UCSD-AML1 (cell line): ENCODE data around the gene CDH13.

Experiments
- DNase-seq: peaks from one replicate; lab custom pipeline; 2025; ENCODE audit not compliant: unreplicated experiment; lab: John Stamatoyannopoulos, UW

CDH13 gene

DNA sequence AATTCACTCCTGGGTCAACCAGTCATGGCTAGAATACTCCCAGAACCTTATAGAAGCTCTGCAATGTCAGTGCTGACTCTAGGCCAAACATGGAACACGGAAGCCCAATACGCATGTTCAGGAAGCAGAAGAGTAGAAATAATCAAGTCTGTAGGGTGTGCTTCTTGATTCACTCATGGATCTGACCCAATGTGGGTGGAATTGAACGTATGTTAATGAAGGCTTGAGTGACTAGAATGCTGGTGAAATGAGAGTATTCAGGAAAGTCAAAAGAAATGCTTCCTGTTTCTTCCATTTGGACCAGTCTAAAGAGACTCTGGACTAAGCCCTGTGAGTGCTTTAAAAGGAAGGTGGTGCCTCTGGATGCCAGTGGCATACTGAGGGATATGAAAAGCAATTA, 395.0 kb downstream of the CDH13 start:
- no peak for DNase-seq

DNA sequence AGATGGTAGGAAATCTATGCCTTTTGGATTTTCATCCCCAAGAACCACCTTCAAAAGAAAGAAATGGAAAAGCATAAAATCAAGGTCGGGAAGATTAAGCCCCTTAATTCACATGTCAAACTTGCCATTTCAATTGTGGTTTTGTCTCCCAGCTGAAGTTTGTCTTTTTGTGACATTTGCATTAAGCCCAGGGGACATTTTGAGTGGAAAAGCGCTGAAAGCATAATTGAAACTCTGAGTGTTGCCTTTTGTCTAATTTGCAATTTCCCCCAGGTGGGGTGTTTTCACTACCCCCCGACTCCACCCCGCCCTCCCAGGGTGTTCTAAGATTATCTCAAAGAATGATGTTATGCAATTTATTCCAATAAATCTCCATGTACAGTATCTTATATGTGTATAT, 396.2 kb downstream of the CDH13 start:
- no peak for DNase-seq

DNA sequence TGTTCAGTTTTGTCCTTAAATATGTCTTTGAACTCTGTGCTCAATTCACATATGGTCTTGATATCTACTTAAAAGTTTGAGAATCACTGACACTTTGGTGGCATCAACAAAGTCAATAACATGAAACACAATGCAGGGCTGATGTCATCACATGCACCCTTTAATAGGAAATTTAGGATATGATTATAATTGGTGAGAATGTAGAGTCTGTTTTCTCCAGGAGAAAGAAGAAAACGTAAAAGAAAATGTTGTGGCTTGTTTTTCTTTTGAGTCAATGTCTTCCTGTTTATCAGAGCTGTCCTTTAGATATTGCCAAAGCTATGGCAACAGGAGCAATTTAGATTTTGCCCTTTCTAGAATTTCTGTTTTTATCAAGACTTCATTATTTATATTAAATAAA, 396.9 kb downstream of the CDH13 start:
- no peak for DNase-seq

DNA sequence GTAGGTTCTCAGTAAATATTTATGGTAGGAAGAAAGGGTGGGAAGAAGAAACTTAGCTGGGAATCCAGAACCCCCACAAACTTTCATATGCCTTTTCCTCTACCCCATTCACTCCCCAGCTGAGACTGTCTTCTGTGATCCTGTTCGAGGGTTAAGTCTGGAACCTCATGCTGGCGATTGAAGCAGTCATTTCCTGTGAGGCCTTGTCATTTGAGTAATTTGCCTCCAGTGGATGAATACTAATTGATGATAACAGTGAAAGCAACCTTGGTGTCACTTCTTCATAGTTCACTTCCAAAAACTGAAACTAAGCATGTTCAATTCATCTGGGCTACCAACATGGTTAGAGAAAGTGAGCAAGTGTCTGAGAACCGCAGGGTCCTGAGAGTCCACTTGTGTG, 401.2 kb downstream of the CDH13 start:
- DNase-seq: no peak

DNA sequence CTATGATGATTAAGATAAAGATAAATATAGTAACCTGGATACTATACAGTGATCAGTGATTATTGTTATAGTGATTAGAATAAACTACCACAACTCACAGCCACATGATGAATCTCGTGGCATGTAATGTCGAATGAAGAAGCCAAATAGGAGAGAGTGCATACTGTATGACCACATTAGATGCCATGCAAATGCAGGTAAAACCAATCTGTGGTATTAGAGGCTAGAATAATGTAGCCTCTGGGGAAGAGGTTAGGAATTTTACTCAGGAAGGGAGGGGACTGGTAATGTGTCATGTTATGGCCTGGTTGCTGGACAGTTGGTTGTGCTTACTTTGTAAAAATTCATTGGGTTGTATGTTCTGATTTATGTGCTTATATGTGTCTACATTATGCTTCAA, 402.7 kb downstream of the CDH13 start:
- no peak for DNase-seq

DNA sequence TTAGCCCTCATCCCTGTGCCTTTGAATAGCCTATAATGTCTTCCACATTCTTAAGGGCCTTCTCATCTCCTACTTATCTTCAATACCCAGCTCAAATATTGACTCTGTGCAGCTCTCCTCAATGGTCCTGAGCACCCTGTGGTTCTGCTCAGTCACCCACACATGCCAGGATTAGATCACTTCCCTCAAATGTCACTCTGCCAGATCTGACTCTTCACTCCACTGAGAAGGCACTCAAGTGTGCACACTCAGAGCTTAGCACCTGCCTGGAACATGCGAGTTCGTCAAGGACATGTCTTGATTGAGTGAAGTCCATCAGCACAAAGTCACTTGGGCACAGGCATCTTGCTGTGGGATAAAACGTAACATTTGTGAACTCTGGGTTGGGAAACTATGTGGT, 404.8 kb downstream of the CDH13 start:
- no peak for DNase-seq

DNA sequence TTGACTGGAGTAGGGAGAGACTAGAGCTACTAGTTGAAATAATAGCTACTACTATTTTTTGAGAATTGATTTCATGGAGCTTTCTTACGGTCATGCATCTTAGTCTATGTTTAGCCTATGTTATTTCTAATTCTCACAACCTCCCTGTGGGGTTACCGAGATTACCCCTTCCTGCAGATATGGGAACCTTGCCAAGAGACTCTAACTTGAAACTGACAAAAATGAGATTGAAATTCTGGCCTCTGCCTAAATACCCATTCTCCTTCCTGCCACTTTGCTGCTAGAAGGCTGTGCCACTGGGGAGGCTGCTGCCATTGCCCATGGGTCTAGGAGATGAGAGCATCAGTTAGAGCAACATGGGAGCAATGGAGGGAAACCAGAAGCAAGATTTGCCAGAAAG, 410.3 kb downstream of the CDH13 start:
- no peak for DNase-seq

DNA sequence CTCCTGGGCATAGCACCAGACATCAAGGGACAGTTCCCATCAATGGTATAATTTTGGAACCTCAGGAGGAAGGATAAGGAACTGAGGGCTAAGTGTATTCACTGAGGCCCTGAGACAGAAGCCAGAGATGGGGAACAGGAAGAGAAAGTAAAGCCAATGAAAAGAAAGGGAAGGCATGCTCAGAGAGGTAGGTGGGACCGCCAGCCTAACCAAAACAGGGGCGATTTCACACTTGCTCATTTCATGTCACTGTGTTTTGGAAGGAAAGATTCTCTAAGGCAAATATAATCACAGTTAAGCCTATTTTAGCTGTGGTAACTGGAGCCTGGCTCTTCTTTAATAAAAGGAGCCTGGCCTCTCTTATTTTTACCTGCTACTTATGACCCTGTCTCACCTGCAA, 411.1 kb downstream of the CDH13 start:
- no peak for DNase-seq

DNA sequence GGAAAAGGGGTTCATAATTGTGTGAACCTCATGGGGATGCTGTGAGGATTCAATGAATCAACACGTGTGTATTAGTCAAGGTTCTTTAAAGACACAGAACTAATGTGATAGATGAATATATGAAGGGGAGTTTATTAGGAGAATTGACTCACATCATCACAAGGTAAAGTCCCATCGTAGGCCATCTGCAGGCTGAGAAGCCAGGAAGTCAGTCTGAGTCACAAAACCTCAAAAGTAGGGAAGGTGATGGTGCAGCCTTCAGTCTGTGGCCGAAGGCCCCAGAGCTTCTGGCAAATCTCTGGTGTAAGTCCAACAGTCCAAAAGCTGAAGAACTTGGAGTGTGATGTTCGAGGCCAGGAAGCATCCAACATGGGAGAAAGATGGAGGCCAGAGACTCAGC, 413.4 kb downstream of the CDH13 start:
- no peak for DNase-seq

DNA sequence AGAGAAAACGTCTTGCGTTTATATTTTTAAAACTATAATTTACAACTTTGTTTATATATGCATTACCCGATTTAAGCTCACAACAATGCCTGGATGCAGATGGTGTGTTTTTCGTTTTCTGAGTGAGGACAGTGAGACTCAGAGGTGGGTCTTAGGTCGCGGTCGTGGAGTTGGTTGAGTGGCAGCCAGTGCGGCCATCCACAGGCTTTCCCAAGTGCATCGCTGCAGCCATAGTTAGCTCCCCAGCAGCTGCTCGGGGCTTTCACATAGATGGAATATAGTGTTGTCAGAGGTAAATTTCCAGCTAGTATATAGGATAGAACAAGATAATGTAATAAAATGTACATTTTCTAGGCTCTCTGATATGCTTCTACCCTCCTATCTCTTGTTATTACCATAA, 417.8 kb downstream of the CDH13 start:
- DNase-seq: no peak

DNA sequence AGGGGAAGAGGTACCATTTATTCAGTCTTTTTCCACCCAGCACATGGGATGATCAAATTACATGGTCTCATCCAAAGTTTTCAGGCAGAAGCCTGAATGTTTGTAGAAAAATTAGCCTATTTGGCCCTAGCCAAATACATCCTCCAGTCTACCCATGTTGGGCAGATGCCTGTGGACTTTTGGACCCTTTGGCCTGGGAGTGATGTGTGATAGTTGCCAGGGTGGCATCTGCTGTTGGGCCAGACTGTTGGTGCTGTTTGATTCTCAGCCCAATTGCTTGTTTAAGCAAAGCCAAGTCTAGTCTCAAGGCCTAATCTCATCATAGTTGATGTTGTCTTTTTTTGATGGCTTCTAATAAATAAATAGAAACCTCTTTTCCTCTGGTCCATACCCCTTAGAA, 419.0 kb downstream of the CDH13 start:
- no peak for DNase-seq

DNA sequence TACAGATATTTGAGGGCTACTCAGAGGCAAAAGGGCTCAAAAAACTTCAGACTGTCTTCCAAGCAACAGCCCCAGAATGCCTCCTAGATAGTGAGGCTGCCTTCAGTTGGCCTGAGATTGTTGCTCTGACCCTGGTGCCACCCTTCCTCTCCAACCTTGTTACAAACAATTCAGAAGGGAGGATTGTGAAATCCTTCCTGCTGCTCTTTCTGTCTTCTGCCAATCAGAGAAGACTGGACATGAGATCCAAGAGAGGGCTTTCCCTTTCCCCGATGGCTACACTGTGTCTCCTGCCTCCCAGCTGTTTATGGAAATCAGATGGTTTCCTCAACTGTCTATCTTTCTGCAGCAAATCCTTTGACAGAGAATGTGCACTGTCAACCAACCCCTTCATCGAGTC, 419.9 kb downstream of the CDH13 start:
- no peak for DNase-seq

DNA sequence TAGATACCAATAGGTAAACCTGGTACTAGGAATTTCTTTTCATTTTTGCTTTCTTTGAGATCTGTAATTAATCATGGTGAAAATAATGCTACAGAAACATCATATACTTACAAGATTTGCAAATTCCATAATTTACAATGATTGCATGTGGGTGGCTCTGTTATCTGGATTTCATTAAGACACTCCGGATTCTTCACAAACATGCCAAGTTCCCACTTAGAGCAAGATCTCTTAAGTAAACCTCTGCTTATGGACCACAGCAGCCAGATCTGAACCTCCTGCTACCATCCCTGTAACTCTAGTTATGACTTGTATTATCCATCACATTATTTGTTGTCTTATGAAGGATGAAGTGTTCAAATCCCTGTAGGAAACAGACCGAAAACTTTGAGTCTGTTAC, 424.7 kb downstream of the CDH13 start:
- no peak for DNase-seq

DNA sequence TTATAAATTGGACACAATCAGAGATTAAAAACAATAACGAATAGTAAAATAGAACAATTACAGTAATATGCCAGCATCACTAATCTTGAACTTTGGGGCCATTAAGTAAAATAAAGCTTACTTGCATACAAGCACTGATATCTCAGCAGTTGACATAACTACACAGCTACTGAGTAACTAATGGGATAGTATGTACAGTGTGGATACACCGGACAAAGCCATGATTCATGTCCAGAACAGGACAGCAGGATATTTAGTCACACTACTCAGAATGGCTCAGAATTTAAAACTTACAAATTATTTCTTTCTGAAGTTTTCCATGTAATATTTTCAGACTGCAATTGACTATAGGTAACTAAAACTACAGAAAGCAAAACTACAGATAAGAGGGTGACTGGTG, 427.5 kb downstream of the CDH13 start:
- DNase-seq: no peak

DNA sequence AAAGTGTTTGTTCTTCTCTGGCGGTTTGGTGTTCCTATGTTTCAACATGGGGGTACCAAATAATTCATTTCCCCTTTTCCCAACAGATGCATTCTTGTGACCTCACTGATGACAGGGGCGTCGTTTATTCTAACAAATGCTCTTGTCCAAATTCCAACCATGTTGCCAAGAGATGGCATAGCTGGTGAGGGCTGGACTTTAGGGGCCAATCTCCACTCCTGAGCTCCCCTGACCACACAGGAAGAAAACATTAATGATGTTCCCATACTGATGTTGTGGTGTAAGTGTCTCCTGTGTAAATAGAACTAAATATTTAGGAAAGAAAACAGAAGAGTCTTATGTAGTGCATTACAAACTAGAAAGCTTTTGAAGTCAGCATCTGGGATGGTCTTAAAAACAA, 431.6 kb downstream of the CDH13 start:
- DNase-seq: no peak

DNA sequence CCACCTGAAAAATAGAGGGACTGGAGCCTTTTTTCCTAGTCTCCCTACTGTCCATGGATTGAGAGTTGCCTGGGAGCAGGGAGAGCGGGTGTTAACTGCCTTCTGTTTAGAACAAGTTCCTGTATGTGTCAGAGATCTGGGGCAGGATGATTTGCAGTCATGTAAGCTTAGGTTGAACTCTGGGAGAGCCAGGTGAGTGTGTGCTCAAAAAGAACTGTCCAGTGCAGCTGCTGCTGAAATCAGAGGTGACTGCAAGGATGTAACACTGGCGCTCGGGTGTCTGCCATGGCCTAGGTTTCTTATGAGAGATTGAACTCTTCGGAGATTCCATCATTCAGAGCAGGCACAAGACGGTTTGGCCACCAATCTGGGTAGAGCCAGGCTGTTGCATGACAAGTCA, 432.5 kb downstream of the CDH13 start:
- DNase-seq: no peak

DNA sequence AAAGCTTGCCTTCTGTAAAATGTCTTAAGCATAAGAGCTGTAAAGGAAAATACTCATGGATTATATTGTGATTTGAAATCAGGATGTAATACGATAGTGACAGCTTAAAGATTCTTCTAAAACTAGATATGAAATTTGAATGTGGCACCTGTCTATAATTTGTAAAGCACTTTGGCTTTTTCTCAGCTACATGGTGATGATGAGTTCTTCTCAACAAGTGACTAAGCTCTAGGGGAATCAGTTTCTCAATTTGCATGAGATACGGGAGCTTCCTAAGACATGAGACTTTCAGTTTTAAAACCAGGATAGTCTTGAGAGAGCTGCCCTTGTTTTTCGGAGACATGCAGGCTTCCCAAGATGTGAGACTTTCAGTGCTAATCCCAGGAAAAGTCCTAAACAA, 439.2 kb downstream of the CDH13 start:
- DNase-seq: no peak

DNA sequence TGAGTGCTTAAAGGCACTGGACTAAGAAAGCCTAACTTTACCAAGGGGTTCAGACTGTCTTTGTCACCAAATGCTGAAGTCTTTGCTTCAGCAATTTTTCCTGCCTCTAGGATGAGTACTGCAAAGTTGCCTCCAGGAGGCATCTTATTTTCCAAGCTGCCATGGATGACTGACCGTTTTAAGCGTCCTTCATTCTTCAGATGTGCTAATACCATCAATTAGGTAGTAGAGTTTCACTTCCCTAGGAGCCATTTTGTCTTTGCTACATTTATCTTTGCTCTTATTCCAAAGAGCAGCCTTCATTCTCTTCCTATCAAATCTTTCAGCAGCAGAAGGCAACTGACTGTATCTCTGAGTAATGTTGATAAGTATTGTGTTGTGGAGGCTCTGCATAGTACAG, 440.1 kb downstream of the CDH13 start:
- no peak for DNase-seq

DNA sequence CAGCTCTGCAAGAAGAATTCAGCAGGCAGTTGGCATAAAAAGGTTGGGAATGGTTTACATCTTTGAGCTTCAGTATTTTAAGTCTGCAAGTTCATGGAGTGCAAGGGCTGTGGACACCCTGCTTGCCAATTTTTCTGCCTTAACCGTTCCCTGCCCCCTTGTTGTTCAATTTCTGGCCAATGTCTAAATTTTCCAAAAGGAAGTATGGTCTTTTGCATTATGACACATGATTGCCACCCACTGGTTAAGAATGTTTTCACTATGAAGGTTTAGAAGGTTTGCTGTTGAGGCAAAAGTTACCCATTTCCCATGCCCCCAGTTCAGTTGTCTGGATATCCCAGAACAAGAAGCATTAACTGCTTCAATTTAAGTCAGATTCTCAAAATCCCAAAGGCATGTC, 441.9 kb downstream of the CDH13 start:
- no peak for DNase-seq

DNA sequence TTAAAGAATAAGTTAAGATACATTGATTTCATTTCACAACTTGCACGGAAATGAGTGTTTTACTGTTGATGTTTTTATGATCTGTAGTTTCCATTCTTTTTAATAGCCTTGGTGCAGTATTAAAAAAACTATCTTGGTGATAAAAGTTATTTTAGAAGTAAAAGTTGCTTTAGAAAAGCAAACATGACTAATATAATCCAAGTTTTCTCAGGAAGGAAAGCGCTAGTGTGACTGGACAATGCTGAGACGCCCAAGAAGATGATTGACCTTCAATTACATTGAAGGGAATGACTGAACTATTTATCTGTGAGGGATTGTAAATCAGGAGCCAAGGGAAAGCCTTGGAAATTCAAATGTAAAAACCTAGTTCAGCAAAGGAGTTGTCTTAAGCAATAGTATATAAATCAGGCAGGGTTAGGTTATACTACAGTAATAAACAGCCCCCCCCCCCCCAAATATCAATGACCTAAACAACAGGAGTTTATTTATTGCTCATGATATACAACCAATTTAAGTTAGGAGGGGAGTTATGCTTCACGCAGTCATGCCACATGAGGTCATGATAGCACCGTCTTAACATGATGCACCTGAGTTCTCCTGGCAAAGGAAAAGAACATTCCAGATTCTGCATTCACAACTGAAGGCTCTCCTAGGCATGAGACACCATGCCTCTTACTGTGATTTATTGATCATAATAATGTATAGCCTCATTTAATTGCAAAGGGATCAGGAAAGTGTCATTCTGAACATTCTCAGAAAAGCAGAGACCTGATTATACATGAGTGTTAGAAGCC, 443.8 kb downstream of the CDH13 start:
- DNase-seq: no peak

DNA sequence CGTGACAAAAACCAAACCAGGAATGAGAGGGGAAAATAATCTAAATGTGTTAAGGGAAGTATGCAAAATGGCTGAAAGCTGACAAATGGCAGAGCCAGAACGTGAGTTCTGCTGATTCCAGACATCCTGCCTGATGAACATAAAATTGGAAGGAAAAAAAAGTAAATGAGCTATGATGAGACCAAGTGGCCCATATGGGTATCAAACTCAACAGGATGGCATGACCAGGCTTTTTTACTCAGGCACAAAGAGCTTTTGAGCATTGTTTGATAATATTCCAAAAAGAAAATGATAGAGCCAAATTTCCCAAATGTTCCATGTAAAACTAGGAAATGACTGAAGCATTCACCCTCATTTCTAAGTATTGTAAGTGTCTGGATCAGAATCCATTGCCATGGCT, 449.2 kb downstream of the CDH13 start:
- DNase-seq: no peak

DNA sequence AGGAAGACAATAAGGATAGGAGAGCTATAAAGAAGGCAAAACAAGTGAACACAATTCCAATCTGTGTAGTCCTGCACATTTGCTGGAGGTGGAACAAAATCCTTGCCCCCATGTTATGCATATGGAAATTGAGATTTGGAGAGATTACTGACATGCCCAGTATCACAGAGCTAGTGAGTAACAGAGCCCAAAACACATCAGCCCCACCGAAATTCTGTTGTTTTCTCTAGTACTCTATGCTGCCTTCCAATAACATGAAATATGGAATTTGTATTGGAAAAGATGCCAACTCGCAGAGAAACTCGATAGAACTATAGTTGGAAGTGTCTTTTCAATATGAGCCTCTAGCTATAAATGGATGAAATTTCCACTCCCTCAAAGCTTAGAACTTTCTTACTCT, 456.6 kb downstream of the CDH13 start:
- DNase-seq: no peak

DNA sequence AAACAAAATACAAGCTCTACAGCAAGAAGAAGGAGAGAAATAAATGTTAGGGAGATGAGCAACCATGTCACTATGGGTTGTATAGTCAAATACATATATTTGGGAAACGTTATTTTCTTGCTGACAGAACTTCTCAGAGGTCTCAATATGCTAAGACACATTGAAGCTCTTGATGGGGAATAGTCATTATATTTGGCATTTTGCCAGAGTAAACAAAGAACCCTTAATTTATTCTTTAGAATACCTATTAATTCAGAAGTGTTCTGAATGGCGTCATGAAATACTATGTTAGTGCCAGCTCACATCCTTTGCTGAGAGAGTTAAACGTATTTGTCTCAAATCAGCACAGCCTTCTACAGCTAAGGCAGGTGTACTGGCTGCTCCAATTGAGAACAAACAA, 458.9 kb downstream of the CDH13 start:
- DNase-seq: no peak
